ENCODE data around the gene LMNTD2.

GRCh38 chr11:506995-507726, 53.4 kb downstream of the LMNTD2 start, which contains the start of gene RNH1:
- TF ChIP-seq CTCF (IDR thresholded peaks at IDR 0.05; ENCODE audit: insufficient read depth, low read length, poor library complexity, severe bottlenecking) = no peak
- TF ChIP-seq EZH2phosphoT487 (conservative IDR thresholded peaks at IDR 0.05; ENCODE audit: low read length) = no peak
